K562 (cell line): ENCODE measurements around the gene UBXN11. TPM values are rescaled to one million over a fixed set of nuclear protein-coding genes. Genes with fewer than 3 reads are reported as not detected.
"Not testable (repeated sequence)": the region's sequence is repeated elsewhere in the genome, so short reads cannot be mapped to it uniquely, and the experiment has no call there.

Source experiments
- ARHGAP35 ChIP-seq: fragments of 450-650 bp; IDR thresholded peaks from 2 replicates; pipeline ENCODE4 v1.6.1; 2018; ENCODE audit not compliant: partially characterized antibody
- ETV6 ChIP-seq, 3 experiments: fragments of 150-350 bp in 1 of 3; sonication (generic) in 1 of 3; formaldehyde crosslinking in 1 of 3; IDR thresholded peaks; 2 replicates each; pipeline versions ENCODE4 v1.6.1 to v1.8.0; 2014 to 2022; ENCODE audit warnings: borderline replicate concordance in 2 of 3, low read depth in 2 of 3, antibody characterized with exemption in 1 of 3, low read length in 1 of 3, mild to moderate bottlenecking in 1 of 3, missing genetic modification reagents in 1 of 3
- LARP7 ChIP-seq: fragments of 450-650 bp; IDR thresholded peaks from 2 replicates; pipeline ENCODE4 v1.6.1; 2016
- NCOA4 ChIP-seq: fragments of 450-650 bp; IDR thresholded peaks from 2 replicates; pipeline ENCODE4 v1.6.1; 2018; ENCODE audit warnings: mild to moderate bottlenecking; ENCODE audit not compliant: partially characterized antibody
- NFRKB ChIP-seq: fragments of 450-650 bp; IDR thresholded peaks from 2 replicates; pipeline ENCODE4 v1.6.1; 2016; ENCODE audit warnings: low read depth
- NR2C2 ChIP-seq, 2 experiments: fragments of 200-800 bp in 1 of 2; sonication (Bioruptor generic) in 1 of 2; sonication (generic) in 1 of 2; formaldehyde crosslinking in 1 of 2; IDR thresholded peaks; 2 replicates each; pipeline versions ENCODE4 v1.6.1 to v1.8.0; 2016 to 2022; ENCODE audit warnings: mild to moderate bottlenecking in 1 of 2, missing compliant biosample characterization in 1 of 2, missing genetic modification characterization in 1 of 2, missing genetic modification reagents in 1 of 2
- TBL1XR1 ChIP-seq, 2 experiments: IDR thresholded peaks; 2 replicates each; pipeline ENCODE4 v1.6.1; 2012; ENCODE audit warnings: improper control_type of control experiment in 2 of 2, low read length in 2 of 2, mild to moderate bottlenecking in 1 of 2
- ZNF175 ChIP-seq: fragments of 200-800 bp; sonication (Bioruptor generic); IDR thresholded peaks from 2 replicates; pipeline ENCODE4 v1.6.1; 2016; ENCODE audit warnings: low read depth, mild to moderate bottlenecking, missing genetic modification characterization, missing compliant biosample characterization
- ZNF707 ChIP-seq: fragments of 250-450 bp; sonication (Bioruptor Pico); conservative IDR thresholded peaks from 2 replicates; pipeline ENCODE4 v1.8.0; 2022; ENCODE audit warnings: inconsistent platforms, mild to moderate bottlenecking, moderate library complexity
- polyA plus RNA-seq, 8 experiments: library from polyadenylated mRNA; depleted of rRNA in 4 of 8; stranded (reverse) in 5 of 8; unstranded in 3 of 8; fragments of >200 nt; fragmentation: Nextera tagmentation in 2 of 8; fragmentation: Illumina TruSeq in 1 of 8; extraction: Ambion mirVana in 2 of 8; extraction: Trizol in 1 of 8; gene quantifications; 2 replicates each; pipeline versions ENCODE4 v1.2.1 to v1.2.3, GENCODE V29; 2011 to 2014; ENCODE audit warnings: inconsistent platforms in 1 of 8, missing spikeins in 1 of 8
- total RNA-seq, 7 experiments: library from RNA; depleted of rRNA in 6 of 7; stranded (reverse); fragments of >200 nt in 6 of 7; fragmentation: Illumina TruSeq in 2 of 7; extraction: Trizol in 2 of 7; gene quantifications; 2 replicates each; pipeline versions ENCODE4 v1.2.1 to v1.2.3, GENCODE V29; 2011 to 2021; ENCODE audit warnings: low replicate concordance in 1 of 7
- TF ChIP-seq, protein P1 (sequence below): fragments of 250-450 bp; sonication (Bioruptor Pico); IDR thresholded peaks from 2 replicates; pipeline ENCODE4 v1.4.0; 2020; ENCODE audit warnings: mild to moderate bottlenecking, moderate library complexity
- TF ChIP-seq, protein P2 (sequence below), 2 experiments: fragments of 450-650 bp in 1 of 2; sonication (generic) in 1 of 2; formaldehyde crosslinking in 1 of 2; IDR thresholded peaks in 1 of 2; conservative IDR thresholded peaks in 1 of 2; 2 replicates each; pipeline versions ENCODE4 v1.6.1 to v1.8.1; 2016 to 2023; ENCODE audit warnings: mild to moderate bottlenecking in 2 of 2, moderate library complexity in 2 of 2, inconsistent platforms in 1 of 2, missing genetic modification reagents in 1 of 2
- TF ChIP-seq, protein P3 (sequence below): fragments of 450-650 bp; formaldehyde crosslinking; IDR thresholded peaks from 2 replicates; pipeline ENCODE4 v1.4.0; 2020; ENCODE audit warnings: mild to moderate bottlenecking, moderate library complexity
- TF ChIP-seq, protein P4 (sequence below): fragments of 450-650 bp; IDR thresholded peaks from 2 replicates; pipeline ENCODE4 v1.6.1; 2018; ENCODE audit not compliant: partially characterized antibody
- TF ChIP-seq, protein P5 (sequence below): fragments of 450-650 bp; IDR thresholded peaks from 2 replicates; pipeline ENCODE4 v1.6.1; 2016; ENCODE audit warnings: antibody characterized with exemption

Gene UBXN11
- total and polyA plus RNA-seq, 9 of the 15 experiments (the other 6 are each of a cell fraction or from before 2014, with no cell fraction given): 0.48 to 34.3 (median 11.3) TPM

DNA sequence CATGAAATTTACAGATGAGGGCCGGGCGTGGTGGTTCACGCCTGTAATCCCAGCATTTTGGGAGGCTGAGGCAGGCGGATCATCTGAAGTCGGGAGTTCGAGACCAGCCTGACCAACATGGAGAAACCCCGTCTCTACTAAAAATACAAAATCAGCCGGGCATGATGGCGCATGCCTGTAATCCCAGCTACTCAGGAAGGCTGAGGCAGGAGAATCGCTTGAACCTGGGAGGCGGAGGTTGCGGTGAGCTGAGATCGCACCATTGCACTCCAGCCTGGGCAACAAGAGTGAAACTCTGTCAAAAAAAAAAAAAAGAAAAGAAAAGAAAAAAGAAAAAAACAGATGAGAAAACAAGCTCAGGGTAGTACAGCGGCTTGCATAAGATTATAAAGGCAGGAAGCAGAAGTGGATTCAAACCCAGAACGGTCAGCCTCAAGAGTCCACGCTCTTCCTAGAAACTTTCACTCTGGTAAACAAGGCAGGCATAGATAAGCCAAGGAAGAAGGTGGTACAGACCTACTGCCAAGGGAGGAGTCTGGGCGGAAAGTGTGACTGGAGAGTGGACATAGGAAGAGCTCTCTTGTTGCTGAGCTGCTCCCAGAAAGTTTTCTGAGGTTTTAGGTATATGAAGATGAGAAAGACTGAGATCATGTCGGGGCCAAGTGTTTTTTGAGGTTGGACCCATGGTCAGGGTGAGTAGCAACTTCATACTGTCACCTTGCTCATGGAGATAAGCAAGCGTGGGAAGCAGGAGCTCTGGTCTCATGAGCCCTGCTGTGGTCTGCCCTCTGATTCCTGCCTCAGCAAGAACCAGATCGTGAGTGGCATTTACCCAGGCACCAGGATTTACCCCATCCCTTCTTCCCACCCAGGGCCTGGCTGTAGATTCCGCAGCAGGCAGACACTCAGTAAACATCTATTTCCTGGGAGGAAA, 1.8 kb upstream of the UBXN11 start (continued):
- TF ChIP-seq, protein P1, sequence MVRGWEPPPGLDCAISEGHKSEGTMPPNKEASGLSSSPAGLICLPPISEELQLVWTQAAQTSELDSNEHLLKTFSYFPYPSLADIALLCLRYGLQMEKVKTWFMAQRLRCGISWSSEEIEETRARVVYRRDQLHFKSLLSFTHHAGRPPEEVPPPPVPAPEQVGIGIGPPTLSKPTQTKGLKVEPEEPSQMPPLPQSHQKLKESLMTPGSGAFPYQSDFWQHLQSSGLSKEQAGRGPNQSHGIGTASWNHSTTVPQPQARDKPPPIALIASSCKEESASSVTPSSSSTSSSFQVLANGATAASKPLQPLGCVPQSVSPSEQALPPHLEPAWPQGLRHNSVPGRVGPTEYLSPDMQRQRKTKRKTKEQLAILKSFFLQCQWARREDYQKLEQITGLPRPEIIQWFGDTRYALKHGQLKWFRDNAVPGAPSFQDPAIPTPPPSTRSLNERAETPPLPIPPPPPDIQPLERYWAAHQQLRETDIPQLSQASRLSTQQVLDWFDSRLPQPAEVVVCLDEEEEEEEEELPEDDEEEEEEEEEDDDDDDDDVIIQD (CRISPR knock-in tag): 0 out of 2 replicates have a peak, but pooled peaks have one; percentile 27
- TF ChIP-seq LARP7 (peak; percentile 78; the same call in 1 of the 2 replicates), ZNF175 (CRISPR knock-in tag) (peak; percentile 75), NFRKB (peak; percentile 85), ETV6 (IDR thresholded peaks at IDR 0.05; ENCODE audit: borderline replicate concordance in 1 of 2, low read depth in 2 of 2, low read length in 1 of 2) (0 out of 4 replicates have a peak, but pooled peaks of 1 of the 2 experiments have one; percentile 38), NR2C2 (tag; IDR thresholded peaks at IDR 0.05) (peak; percentile 31; the same call in 1 of the 2 replicates), ZNF707 (CRISPR knock-in tag) (0 out of 2 replicates have a peak, but pooled peaks have one; percentile 10), ARHGAP35 (peak; percentile 11), NCOA4 (peak; percentile 65), TBL1XR1 (IDR thresholded peaks at IDR 0.05; ENCODE audit: low read length in 2 of 2) (0 out of 4 replicates have a peak, but pooled peaks have one; percentile 9 to 46)
- TF ChIP-seq, protein P2, sequence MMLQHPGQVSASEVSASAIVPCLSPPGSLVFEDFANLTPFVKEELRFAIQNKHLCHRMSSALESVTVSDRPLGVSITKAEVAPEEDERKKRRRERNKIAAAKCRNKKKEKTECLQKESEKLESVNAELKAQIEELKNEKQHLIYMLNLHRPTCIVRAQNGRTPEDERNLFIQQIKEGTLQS (IDR thresholded peaks at IDR 0.05): peak; percentile 28; the same call in 1 of the 2 replicates
- TF ChIP-seq, protein P2 (CRISPR knock-in tag; conservative IDR thresholded peaks at IDR 0.05): 0 out of 2 replicates have a peak, but pooled peaks have one; percentile 18
- not testable (repeated sequence) for TF ChIP-seq ETV6 (CRISPR knock-in tag; IDR thresholded peaks at IDR 0.05; ENCODE audit: borderline replicate concordance); NR2C2 (CRISPR knock-in tag; IDR thresholded peaks at IDR 0.05)
- TF ChIP-seq, protein P3, sequence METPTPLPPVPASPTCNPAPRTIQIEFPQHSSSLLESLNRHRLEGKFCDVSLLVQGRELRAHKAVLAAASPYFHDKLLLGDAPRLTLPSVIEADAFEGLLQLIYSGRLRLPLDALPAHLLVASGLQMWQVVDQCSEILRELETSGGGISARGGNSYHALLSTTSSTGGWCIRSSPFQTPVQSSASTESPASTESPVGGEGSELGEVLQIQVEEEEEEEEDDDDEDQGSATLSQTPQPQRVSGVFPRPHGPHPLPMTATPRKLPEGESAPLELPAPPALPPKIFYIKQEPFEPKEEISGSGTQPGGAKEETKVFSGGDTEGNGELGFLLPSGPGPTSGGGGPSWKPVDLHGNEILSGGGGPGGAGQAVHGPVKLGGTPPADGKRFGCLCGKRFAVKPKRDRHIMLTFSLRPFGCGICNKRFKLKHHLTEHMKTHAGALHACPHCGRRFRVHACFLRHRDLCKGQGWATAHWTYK: peak; percentile 70; the same call in 1 of the 2 replicates
- TF ChIP-seq, protein P4, sequence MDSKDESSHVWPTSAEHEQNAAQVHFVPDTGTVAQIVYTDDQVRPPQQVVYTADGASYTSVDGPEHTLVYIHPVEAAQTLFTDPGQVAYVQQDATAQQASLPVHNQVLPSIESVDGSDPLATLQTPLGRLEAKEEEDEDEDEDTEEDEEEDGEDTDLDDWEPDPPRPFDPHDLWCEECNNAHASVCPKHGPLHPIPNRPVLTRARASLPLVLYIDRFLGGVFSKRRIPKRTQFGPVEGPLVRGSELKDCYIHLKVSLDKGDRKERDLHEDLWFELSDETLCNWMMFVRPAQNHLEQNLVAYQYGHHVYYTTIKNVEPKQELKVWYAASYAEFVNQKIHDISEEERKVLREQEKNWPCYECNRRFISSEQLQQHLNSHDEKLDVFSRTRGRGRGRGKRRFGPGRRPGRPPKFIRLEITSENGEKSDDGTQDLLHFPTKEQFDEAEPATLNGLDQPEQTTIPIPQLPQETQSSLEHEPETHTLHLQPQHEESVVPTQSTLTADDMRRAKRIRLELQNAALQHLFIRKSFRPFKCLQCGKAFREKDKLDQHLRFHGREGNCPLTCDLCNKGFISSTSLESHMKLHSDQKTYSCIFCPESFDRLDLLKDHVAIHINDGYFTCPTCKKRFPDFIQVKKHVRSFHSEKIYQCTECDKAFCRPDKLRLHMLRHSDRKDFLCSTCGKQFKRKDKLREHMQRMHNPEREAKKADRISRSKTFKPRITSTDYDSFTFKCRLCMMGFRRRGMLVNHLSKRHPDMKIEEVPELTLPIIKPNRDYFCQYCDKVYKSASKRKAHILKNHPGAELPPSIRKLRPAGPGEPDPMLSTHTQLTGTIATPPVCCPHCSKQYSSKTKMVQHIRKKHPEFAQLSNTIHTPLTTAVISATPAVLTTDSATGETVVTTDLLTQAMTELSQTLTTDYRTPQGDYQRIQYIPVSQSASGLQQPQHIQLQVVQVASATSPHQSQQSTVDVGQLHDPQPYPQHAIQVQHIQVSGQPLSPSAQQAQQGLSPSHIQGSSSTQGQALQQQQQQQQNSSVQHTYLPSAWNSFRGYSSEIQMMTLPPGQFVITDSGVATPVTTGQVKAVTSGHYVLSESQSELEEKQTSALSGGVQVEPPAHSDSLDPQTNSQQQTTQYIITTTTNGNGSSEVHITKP: peak; percentile 64
- TF ChIP-seq, protein P5, sequence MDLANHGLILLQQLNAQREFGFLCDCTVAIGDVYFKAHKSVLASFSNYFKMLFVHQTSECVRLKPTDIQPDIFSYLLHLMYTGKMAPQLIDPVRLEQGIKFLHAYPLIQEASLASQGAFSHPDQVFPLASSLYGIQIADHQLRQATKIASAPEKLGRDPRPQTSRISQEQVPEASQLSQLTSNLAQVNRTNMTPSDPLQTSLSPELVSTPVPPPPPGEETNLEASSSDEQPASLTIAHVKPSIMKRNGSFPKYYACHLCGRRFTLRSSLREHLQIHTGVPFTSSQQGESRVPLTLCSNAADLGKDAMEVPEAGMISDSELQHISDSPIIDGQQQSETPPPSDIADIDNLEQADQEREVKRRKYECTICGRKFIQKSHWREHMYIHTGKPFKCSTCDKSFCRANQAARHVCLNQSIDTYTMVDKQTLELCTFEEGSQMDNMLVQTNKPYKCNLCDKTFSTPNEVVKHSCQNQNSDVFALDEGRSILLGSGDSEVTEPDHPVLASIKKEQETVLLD: peak; percentile 53
